Glutamatergic neuron (in vitro differentiated cells): Measurements from ENCODE around the gene COL25A1. TPM values are rescaled to one million over a fixed set of nuclear protein-coding genes. Genes with fewer than 3 reads are reported as not detected.

Source experiments
- DNase-seq: peaks from one replicate; pipeline ENCODE4 v3.0.0; 2022
- H3K27ac Mint-ChIP-seq: one replicate; pipeline ENCODE4 v1.8.0; 2020; ENCODE audit warnings: mild to moderate bottlenecking, mixed read lengths, inconsistent platforms; ENCODE audit not compliant: unreplicated experiment
- H3K27me3 Mint-ChIP-seq: one replicate; pipeline ENCODE4 v1.8.0; 2020; ENCODE audit warnings: mild to moderate bottlenecking, moderate library complexity, mixed read lengths, inconsistent platforms; ENCODE audit not compliant: unreplicated experiment
- H3K36me3 Mint-ChIP-seq: one replicate; pipeline ENCODE4 v1.8.0; 2020; ENCODE audit warnings: mild to moderate bottlenecking, mixed read lengths, inconsistent platforms; ENCODE audit not compliant: unreplicated experiment
- H3K4me1 Mint-ChIP-seq: one replicate; pipeline ENCODE4 v1.8.0; 2020; ENCODE audit warnings: mild to moderate bottlenecking, low read depth, mixed read lengths, inconsistent platforms; ENCODE audit not compliant: unreplicated experiment
- H3K4me3 Mint-ChIP-seq: one replicate; pipeline ENCODE4 v1.8.0; 2020; ENCODE audit warnings: mild to moderate bottlenecking, mixed read lengths, inconsistent platforms; ENCODE audit not compliant: unreplicated experiment
- H3K9me3 Mint-ChIP-seq: one replicate; pipeline ENCODE4 v1.8.0; 2020; ENCODE audit warnings: mild to moderate bottlenecking, moderate library complexity, mixed read lengths, inconsistent platforms; ENCODE audit not compliant: unreplicated experiment
- total RNA-seq: library from RNA; stranded (reverse); fragmentation: NEBNext Ultra II Directional; extraction: Animal tissue kit (Norgen Biotek cat#: 25700); gene quantifications from one replicate; pipeline ENCODE4 v1.2.1, GENCODE V29; 2021; ENCODE audit not compliant: unreplicated experiment
- TF ChIP-seq, protein P1 (sequence below): fragments of 200-600 bp; sonication (generic); IDR thresholded peaks from one replicate; pipeline ENCODE4 v1.5.0; 2021; ENCODE audit not compliant: partially characterized antibody, unreplicated experiment

COL25A1 gene
- total RNA-seq, 1 donor from 2014 or later: 1.1 TPM

DNA sequence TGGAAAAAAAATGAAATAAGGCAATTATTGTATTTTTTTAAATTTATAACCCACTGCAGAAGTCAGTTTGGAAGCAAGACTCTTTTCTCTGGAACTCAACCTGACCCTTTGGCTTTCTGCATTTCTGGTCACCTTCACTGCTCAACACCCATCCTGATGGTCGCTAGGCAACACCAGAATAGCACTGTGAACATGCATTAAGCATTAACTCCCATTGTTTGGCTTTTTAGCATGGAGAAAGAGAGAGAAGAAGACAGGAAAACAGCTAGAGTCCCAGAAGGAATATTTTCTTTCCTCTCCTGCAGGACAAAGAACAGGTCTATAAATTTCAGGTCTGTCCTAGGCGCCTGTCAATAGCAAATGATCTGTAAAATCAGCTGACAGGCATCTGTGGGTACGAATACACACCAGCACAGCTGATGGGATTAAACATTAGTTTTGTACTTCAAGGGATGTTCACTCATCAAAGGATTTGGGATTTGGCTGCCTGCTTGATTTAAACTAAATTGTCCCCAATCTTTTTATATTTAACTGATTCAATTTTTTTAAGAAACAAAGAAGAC, 402.4 kb downstream of the COL25A1 start:
- Mint-ChIP-seq H3K4me3 (no peak overlapping the region), H3K27me3 (no peaks in the 10 kb centered on the region), H3K9me3 (no peaks in the 10 kb centered on the region), H3K4me1 (peaks cover 2% of the 10 kb centered on the region), H3K27ac (peak overlapping the region; percentile 52), H3K36me3 (no peaks in the 10 kb centered on the region)
- DNase-seq: no peak
- TF ChIP-seq, protein P1, sequence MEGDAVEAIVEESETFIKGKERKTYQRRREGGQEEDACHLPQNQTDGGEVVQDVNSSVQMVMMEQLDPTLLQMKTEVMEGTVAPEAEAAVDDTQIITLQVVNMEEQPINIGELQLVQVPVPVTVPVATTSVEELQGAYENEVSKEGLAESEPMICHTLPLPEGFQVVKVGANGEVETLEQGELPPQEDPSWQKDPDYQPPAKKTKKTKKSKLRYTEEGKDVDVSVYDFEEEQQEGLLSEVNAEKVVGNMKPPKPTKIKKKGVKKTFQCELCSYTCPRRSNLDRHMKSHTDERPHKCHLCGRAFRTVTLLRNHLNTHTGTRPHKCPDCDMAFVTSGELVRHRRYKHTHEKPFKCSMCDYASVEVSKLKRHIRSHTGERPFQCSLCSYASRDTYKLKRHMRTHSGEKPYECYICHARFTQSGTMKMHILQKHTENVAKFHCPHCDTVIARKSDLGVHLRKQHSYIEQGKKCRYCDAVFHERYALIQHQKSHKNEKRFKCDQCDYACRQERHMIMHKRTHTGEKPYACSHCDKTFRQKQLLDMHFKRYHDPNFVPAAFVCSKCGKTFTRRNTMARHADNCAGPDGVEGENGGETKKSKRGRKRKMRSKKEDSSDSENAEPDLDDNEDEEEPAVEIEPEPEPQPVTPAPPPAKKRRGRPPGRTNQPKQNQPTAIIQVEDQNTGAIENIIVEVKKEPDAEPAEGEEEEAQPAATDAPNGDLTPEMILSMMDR: no peak

DNA sequence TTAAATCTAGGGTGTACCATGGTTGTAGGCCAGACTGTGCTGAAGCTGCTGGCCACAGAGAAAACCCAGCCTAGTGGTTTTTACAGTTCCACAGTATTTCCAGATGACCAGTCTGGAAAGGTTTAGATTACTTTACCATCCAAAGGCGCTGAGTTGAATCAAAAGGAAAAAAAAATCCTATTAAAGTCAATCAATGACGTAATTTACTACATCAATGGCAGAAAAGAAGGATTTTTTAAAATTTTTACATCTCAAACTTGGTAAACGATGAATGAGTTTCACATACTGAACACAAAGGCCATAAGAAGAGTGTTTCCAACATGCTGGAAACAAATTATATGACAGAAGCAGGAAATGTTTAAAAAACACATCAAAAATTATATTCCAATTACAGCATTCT, 409.0 kb downstream of the COL25A1 start:
- Mint-ChIP-seq H3K36me3 (no peaks in the 10 kb centered on the region), H3K27me3 (no peaks in the 10 kb centered on the region), H3K27ac (no peak overlapping the region), H3K9me3 (no peaks in the 10 kb centered on the region), H3K4me3 (no peak overlapping the region), H3K4me1 (no peaks in the 10 kb centered on the region)
- TF ChIP-seq, protein P1: no peak
- DNase-seq: no peak

- no peaks in the 10 kb centered on the region for H3K9me3 Mint-ChIP-seq
- TF ChIP-seq, protein P1: no peak
- no peak overlapping the region for H3K27ac Mint-ChIP-seq
- DNase-seq: no peak
- no peaks in the 10 kb centered on the region for H3K27me3 Mint-ChIP-seq
- H3K4me3 Mint-ChIP-seq: no peak overlapping the region
- H3K36me3 Mint-ChIP-seq: no peaks in the 10 kb centered on the region
- no peaks in the 10 kb centered on the region for H3K4me1 Mint-ChIP-seq
These were observed 410.4 kb downstream of the COL25A1 start for GRCh38 chr4:108891896-108892590.

GRCh38 chr4:108890484-108890881, 412.0 kb downstream of the COL25A1 start:
- DNase-seq: no peak

More at GRCh38 chr4:108890484-108890881, 412.0 kb downstream of the COL25A1 start:
- Mint-ChIP-seq H3K4me1 (no peaks in the 10 kb centered on the region), H3K9me3 (no peaks in the 10 kb centered on the region), H3K4me3 (no peak overlapping the region), H3K27me3 (no peaks in the 10 kb centered on the region), H3K36me3 (no peaks in the 10 kb centered on the region), H3K27ac (no peak overlapping the region)
- TF ChIP-seq, protein P1: no peak
